Activated naive CD8-positive, alpha-beta T cell treated with anti-CD3 and anti-CD28 coated beads for 36 hours (primary cell): ENCODE measurements around the gene MT1E. TPM values are rescaled to one million over a fixed set of nuclear protein-coding genes. Genes with fewer than 3 reads are reported as not detected.

ENCODE experiments used
- total RNA-seq, 2 experiments: library from RNA; stranded (reverse); gene quantifications; one replicate each; pipeline ENCODE4 v1.2.3, GENCODE V29; 2021

Gene MT1E
- total RNA-seq, 2 experiments from 2014 or later = 67.1 to 68.9 TPM

Other genes starting within 250 kb of the MT1E start
- 10 to 100 TPM; 45.0 to 45.1 TPM for gene AMFR, start 200.2 kb upstream of the MT1E start, total RNA-seq
- gene NUDT21, start 174.4 kb upstream of the MT1E start, total RNA-seq = 100 to 1,000 TPM; 319 to 323 TPM
- 10 to 100 TPM; 76.6 to 78.5 TPM for gene OGFOD1, start 174.2 kb upstream of the MT1E start, total RNA-seq
- 1 to 10 TPM; 9.3 to 9.6 TPM for gene BBS2, start 105.8 kb upstream of the MT1E start, total RNA-seq
- not detected for gene MT4, start 60.7 kb upstream of the MT1E start, total RNA-seq
- 10 to 100 TPM; 24.3 to 25.6 TPM for gene MT3, start 36.3 kb upstream of the MT1E start, total RNA-seq
- 100 to 1,000 TPM; 124 to 126 TPM for gene MT2A, start 17.2 kb upstream of the MT1E start, total RNA-seq
- gene MT1M, start 6.9 kb downstream of the MT1E start, total RNA-seq = not detected
- gene MT1A, start 12.9 kb downstream of the MT1E start, total RNA-seq = not detected
- gene MT1B, start 26.1 kb downstream of the MT1E start, total RNA-seq = not detected
- gene MT1F, start 32.2 kb downstream of the MT1E start, total RNA-seq = 10 to 100 TPM; 13.1 to 13.2 TPM
- 10 to 100 TPM; 35.8 to 41.8 TPM for gene MT1G, start 42.3 kb downstream of the MT1E start, total RNA-seq
- gene MT1H, start 44.0 kb downstream of the MT1E start, total RNA-seq = 1 to 10 TPM; 2.3 to 3.3 TPM
- gene MT1X, start 56.7 kb downstream of the MT1E start, total RNA-seq = 10 to 100 TPM; 71.4 to 72.3 TPM
- 100 to 1,000 TPM; 153 to 172 TPM for gene NUP93, start 104.3 kb downstream of the MT1E start, total RNA-seq
- under 1 TPM in 1 of 2 experiments, not detected in 1; 0.04 TPM for gene SLC12A3, start 239.4 kb downstream of the MT1E start, total RNA-seq